ENCODE data around the gene AFG3L2. TPM values are rescaled to one million over a fixed set of nuclear protein-coding genes. Genes with fewer than 3 reads are reported as not detected.

AFG3L2 gene
- total and polyA plus RNA-seq, 2 of the 8 experiments (the other 6 are each of a cell fraction or from before 2014, with no cell fraction given) = 29.7 to 84.8 TPM

- TF ChIP-seq SIN3A (conservative IDR thresholded peaks at IDR 0.05 in 1 of 2, IDR thresholded peaks at IDR 0.05 in 1 of 2; ENCODE audit: low read depth in 1 of 2, low read length in 2 of 2) = peak; percentile 74 to 79; a peak in 1 of 4 replicates
- peak; percentile 51; the same call in 1 of the 2 replicates for TF ChIP-seq CEBPB (IDR thresholded peaks at IDR 0.05; ENCODE audit: low read depth, low read length)
- no peak for TF ChIP-seq SRF (IDR thresholded peaks at IDR 0.05; ENCODE audit: low read depth, low read length)
- TF ChIP-seq SAP30 (IDR thresholded peaks at IDR 0.05; ENCODE audit: insufficient read depth, insufficient replicate concordance, low read length) = peak; percentile 27
- peak; percentile 71; the same call in 1 of the 2 replicates for TF ChIP-seq YY1 (IDR thresholded peaks at IDR 0.05; ENCODE audit: low read depth, low read length)
- TF ChIP-seq CTCF (IDR thresholded peaks at IDR 0.05; ENCODE audit: control extremely low read depth in 1 of 3, insufficient read depth in 1 of 3, low read depth in 1 of 3, low read length in 3 of 3) = peak; percentile 95 to 99 (median 99)
Measured at GRCh38 chr18:12327510-12328178, 49.4 kb downstream of the AFG3L2 start (continued).

Data from H1 (cell line).